ENCODE data around the gene MAST1.
"Not testable (repeated sequence)": the region's sequence is repeated elsewhere in the genome, so short reads cannot be mapped to it uniquely, and the experiment has no call there.

Gene MAST1

GRCh38 chr19:12913851-12914690 is 75.8 kb downstream of the MAST1 start:
- no peak for TF ChIP-seq CTCF (IDR thresholded peaks at IDR 0.05; ENCODE audit: low read depth, low read length, missing control alignments)
- H3K4me3 ChIP-seq (ENCODE audit: low read depth, low read length): no peak overlapping the region
- in situ Hi-C loops (cut with HindIII; ENCODE audit: low sequenced_read_pairs): no loop called here
- no peak for DNase-seq (ENCODE audit: low read depth)

GRCh38 chr19:12915860-12916259 is 77.5 kb downstream of the MAST1 start:
- H3K4me3 ChIP-seq (ENCODE audit: low read depth, low read length); in situ Hi-C loops (cut with HindIII; ENCODE audit: low sequenced_read_pairs); DNase-seq (ENCODE audit: low read depth): not testable (repeated sequence)

GRCh38 chr19:12918253-12918652 is 79.9 kb downstream of the MAST1 start:
- TF ChIP-seq CTCF (IDR thresholded peaks at IDR 0.05; ENCODE audit: low read depth, low read length, missing control alignments): no peak
- in situ Hi-C loops (cut with HindIII; ENCODE audit: low sequenced_read_pairs): no loop called here
- H3K4me3 ChIP-seq (ENCODE audit: low read depth, low read length): no peak overlapping the region
- no peak for DNase-seq (ENCODE audit: low read depth)

- no peak overlapping the region for H3K4me3 ChIP-seq (ENCODE audit: low read depth, low read length)
- in situ Hi-C loops (cut with HindIII; ENCODE audit: low sequenced_read_pairs): no loop called here
- no peak for DNase-seq (ENCODE audit: low read depth)
- no peak for TF ChIP-seq CTCF (IDR thresholded peaks at IDR 0.05; ENCODE audit: low read depth, low read length, missing control alignments)
These were observed 82.7 kb downstream of the MAST1 start for GRCh38 chr19:12921047-12921446.

- in situ Hi-C loops (cut with HindIII; ENCODE audit: low sequenced_read_pairs): no loop called here
- no peak overlapping the region for H3K4me3 ChIP-seq (ENCODE audit: low read depth, low read length)
- TF ChIP-seq CTCF (IDR thresholded peaks at IDR 0.05; ENCODE audit: low read depth, low read length, missing control alignments): no peak
- no peak for DNase-seq (ENCODE audit: low read depth)
These were observed 84.6 kb downstream of the MAST1 start for GRCh38 chr19:12922959-12923358.

Measured in astrocyte of the cerebellum (primary cell).